Neural cell (in vitro differentiated cells): Measurements from ENCODE around the gene EGFL7.

Experiments used
- CTCF ChIP-seq: fragments of 450-650 bp; IDR thresholded peaks from 2 replicates; pipeline ENCODE4 v1.5.1; 2014; ENCODE audit warnings: antibody characterized with exemption, mild to moderate bottlenecking, moderate library complexity; ENCODE audit not compliant: poor library complexity, severe bottlenecking
- EP300 ChIP-seq: fragments of 450-650 bp; conservative IDR thresholded peaks from 2 replicates; pipeline ENCODE4 v1.6.1; 2014; ENCODE audit warnings: antibody characterized with exemption, mild to moderate bottlenecking, moderate library complexity; ENCODE audit not compliant: poor library complexity, severe bottlenecking
- POLR2AphosphoS5 ChIP-seq: IDR thresholded peaks from 2 replicates; pipeline ENCODE4 v1.6.1; 2012
- SMC3 ChIP-seq: fragments of 450-650 bp; conservative IDR thresholded peaks from 2 replicates; pipeline ENCODE4 v1.6.1; 2014; ENCODE audit warnings: antibody characterized with exemption, mild to moderate bottlenecking, moderate library complexity; ENCODE audit not compliant: poor library complexity
- TAF1 ChIP-seq: IDR thresholded peaks from 2 replicates; pipeline ENCODE4 v1.6.1; 2012; ENCODE audit warnings: low read depth

GRCh38 chr9:136684339-136684738 is 21.6 kb downstream of the EGFL7 start:
- TF ChIP-seq TAF1 (no peak), CTCF (no peak), EP300 (no peak), SMC3 (no peak), POLR2AphosphoS5 (no peak)
